H1 (cell line): ENCODE data around the gene MAN2C1. TPM values are rescaled to one million over a fixed set of nuclear protein-coding genes. Genes with fewer than 3 reads are reported as not detected.

Experiments used
- CTCF ChIA-PET: fragments of 300-600 bp; sonication (Branson Sonifier 250); formaldehyde crosslinking; loops from one replicate; lab custom pipeline; 2021; ENCODE audit not compliant: partially characterized antibody; lab: Charles Lee
- POLR2A ChIA-PET: fragments of 300-600 bp; sonication (Branson Sonifier 250); formaldehyde crosslinking; loops from one replicate; lab custom pipeline; 2021; ENCODE audit warnings: inconsistent platforms; ENCODE audit not compliant: partially characterized antibody; lab: Charles Lee
- DNase-seq, 2 experiments: peaks; one replicate each; pipeline versions ENCODE4 v3.0.0 to v3.0.0-alpha.2; 2010 to 2022; ENCODE audit warnings: low spot score in 2 of 2, low read depth in 1 of 2, mixed read lengths in 1 of 2
- FAIRE-seq: peaks from 2 replicates; lab custom pipeline; 2011; peaks lifted over from hg19 to GRCh38; lab: Jason Lieb, UNC
- H2AFZ ChIP-seq: 2 replicates; pipeline ENCODE4 v1.8.1; 2012; ENCODE audit warnings: low read length, inconsistent platforms
- H2AK5ac ChIP-seq: 2 replicates; pipeline ENCODE4 v1.6.1; 2013; ENCODE audit warnings: low read depth, low read length
- H2BK120ac ChIP-seq: replicated peaks from 2 replicates; pipeline ENCODE3; 2013; ENCODE audit warnings: low read depth, low read length, inconsistent platforms
- H2BK12ac ChIP-seq: 2 replicates; pipeline ENCODE4 v1.6.1; 2013; ENCODE audit warnings: low read depth, low read length
- H2BK15ac ChIP-seq: 2 replicates; pipeline ENCODE4 v1.6.1; 2013; ENCODE audit warnings: low read length
- H2BK20ac ChIP-seq: 2 replicates; pipeline ENCODE4 v1.6.1; 2013; ENCODE audit warnings: low read length
- H2BK5ac ChIP-seq: 2 replicates; pipeline ENCODE4 v1.6.1; 2013; ENCODE audit warnings: low read depth, low read length
- H3K14ac ChIP-seq: 2 replicates; pipeline ENCODE4 v1.6.1; 2013; ENCODE audit warnings: inconsistent platforms; ENCODE audit not compliant: insufficient read length
- H3K18ac ChIP-seq: 2 replicates; pipeline ENCODE4 v1.6.1; 2013; ENCODE audit warnings: low read length; ENCODE audit errors: extremely low read depth
- H3K23ac ChIP-seq: 2 replicates; pipeline ENCODE4 v1.6.1; 2013; ENCODE audit warnings: inconsistent platforms; ENCODE audit not compliant: insufficient read length
- H3K23me2 ChIP-seq: 2 replicates; pipeline ENCODE4 v1.6.1; 2013; ENCODE audit warnings: low read depth, low read length
- H3K27ac ChIP-seq: 2 replicates; pipeline ENCODE4 v1.6.1; 2011; ENCODE audit warnings: low read depth, low read length, inconsistent platforms
- H3K27me3 ChIP-seq, 4 experiments: replicated peaks in 1 of 4; 1 replicate in 1 of 4; 2 replicates in 3 of 4; pipeline versions ENCODE4 v1.6.1 to v1.8.1; 2011 to 2013; ENCODE audit warnings: low read length in 3 of 4, mild to moderate bottlenecking in 3 of 4, inconsistent platforms in 2 of 4, mixed read lengths in 2 of 4, moderate library complexity in 1 of 4; ENCODE audit not compliant: control insufficient read depth in 3 of 4, insufficient read depth in 3 of 4; ENCODE audit errors: extremely low read depth in 1 of 4
- H3K36me3 ChIP-seq, 4 experiments: 2 replicates each; pipeline versions ENCODE4 v1.6.1 to v1.8.1; 2011 to 2013; ENCODE audit warnings: mild to moderate bottlenecking in 4 of 4, low read length in 3 of 4, moderate library complexity in 2 of 4, control low read depth in 1 of 4, inconsistent platforms in 1 of 4; ENCODE audit not compliant: insufficient read depth in 4 of 4, control insufficient read depth in 2 of 4
- H3K4ac ChIP-seq: replicated peaks from 2 replicates; pipeline ENCODE3; 2013; ENCODE audit warnings: low read length, low read depth, mixed read lengths, inconsistent platforms; ENCODE audit not compliant: insufficient read length
- H3K4me1 ChIP-seq, 4 experiments: replicated peaks in 1 of 4; 1 replicate in 1 of 4; 2 replicates in 3 of 4; pipeline versions ENCODE4 v1.6.1 to v1.8.1; 2011 to 2013; ENCODE audit warnings: low read length in 3 of 4, inconsistent platforms in 2 of 4, mixed read lengths in 1 of 4; ENCODE audit not compliant: insufficient read depth in 4 of 4, control insufficient read depth in 3 of 4
- H3K4me2 ChIP-seq, 2 experiments: 2 replicates each; pipeline versions ENCODE4 v1.6.1 to v1.8.1; 2011 to 2013; ENCODE audit warnings: low read depth in 2 of 2, low read length in 2 of 2, control low read depth in 1 of 2, inconsistent platforms in 1 of 2, mild to moderate bottlenecking in 1 of 2; ENCODE audit not compliant: insufficient read depth in 1 of 2
- H3K4me3 ChIP-seq, 4 experiments: fragments of 200-600, 300-600 bp in 1 of 4; sonication (generic), shearing (Covaris generic), sonication (Bioruptor Twin) in 1 of 4; 2 replicates each; pipeline versions ENCODE4 v1.5.1 to v1.8.1; 2011 to 2016; ENCODE audit warnings: low read length in 4 of 4, low read depth in 3 of 4, control low read depth in 2 of 4, inconsistent platforms in 2 of 4, mild to moderate bottlenecking in 2 of 4, mixed read lengths in 1 of 4, moderate library complexity in 1 of 4; ENCODE audit not compliant: insufficient read depth in 2 of 4; ENCODE audit errors: extremely low read depth in 1 of 4
- H3K56ac ChIP-seq: replicated peaks from 2 replicates; pipeline ENCODE3; 2013; ENCODE audit warnings: low read depth, mild to moderate bottlenecking, mixed read lengths, low read length, inconsistent platforms; ENCODE audit not compliant: insufficient read length
- H3K79me1 ChIP-seq: 2 replicates; pipeline ENCODE4 v1.6.1; 2013; ENCODE audit warnings: low read depth, low read length, control low read depth
- H3K79me2 ChIP-seq, 2 experiments: 2 replicates each; pipeline versions ENCODE4 v1.6.1 to v1.8.1; 2012 to 2013; ENCODE audit warnings: low read length in 2 of 2, mild to moderate bottlenecking in 2 of 2, inconsistent platforms in 1 of 2; ENCODE audit not compliant: insufficient read depth in 2 of 2, control insufficient read depth in 1 of 2
- H3K9ac ChIP-seq, 4 experiments: replicated peaks in 1 of 4; 1 replicate in 1 of 4; 2 replicates in 3 of 4; pipeline versions ENCODE4 v1.6.1 to v1.8.1; 2011 to 2013; ENCODE audit warnings: low read depth in 3 of 4, low read length in 3 of 4, control low read depth in 2 of 4, mild to moderate bottlenecking in 2 of 4, moderate library complexity in 2 of 4, inconsistent platforms in 1 of 4; ENCODE audit errors: extremely low read depth in 1 of 4
- H3K9me3 ChIP-seq, 2 experiments: 2 replicates each; pipeline versions ENCODE4 v1.6.1 to v1.8.1; 2012 to 2013; ENCODE audit warnings: mild to moderate bottlenecking in 2 of 2, moderate library complexity in 2 of 2, control low read depth in 1 of 2, inconsistent platforms in 1 of 2, low read depth in 1 of 2, low read length in 1 of 2, mixed read lengths in 1 of 2; ENCODE audit not compliant: insufficient read depth in 2 of 2
- H4K20me1 ChIP-seq, 2 experiments: replicated peaks in 1 of 2; 2 replicates each; pipeline versions ENCODE3 to v1.8.1; 2011 to 2013; ENCODE audit warnings: inconsistent platforms in 2 of 2, low read length in 2 of 2, mild to moderate bottlenecking in 1 of 2; ENCODE audit not compliant: insufficient read depth in 2 of 2, control insufficient read depth in 1 of 2
- H4K5ac ChIP-seq: 2 replicates; pipeline ENCODE4 v1.6.1; 2013; ENCODE audit warnings: low read length, low read depth, mixed read lengths, inconsistent platforms; ENCODE audit not compliant: insufficient read length
- H4K8ac ChIP-seq: 2 replicates; pipeline ENCODE4 v1.8.0; 2013; ENCODE audit warnings: mild to moderate bottlenecking, moderate library complexity, low read length, inconsistent platforms; ENCODE audit not compliant: insufficient read depth; ENCODE audit errors: extremely low read depth
- H4K91ac ChIP-seq: replicated peaks from 2 replicates; pipeline ENCODE3; 2013; ENCODE audit warnings: low read length, mixed read lengths, inconsistent platforms; ENCODE audit not compliant: insufficient read length
- CTBP2 ChIP-seq: IDR thresholded peaks from 2 replicates; pipeline ENCODE4 v1.7.0; 2011; ENCODE audit warnings: borderline replicate concordance, mild to moderate bottlenecking, moderate library complexity, mixed read lengths, low read length; ENCODE audit not compliant: insufficient read depth, insufficient read length
- POLR2A ChIP-seq, 2 experiments: IDR thresholded peaks; 1 replicate in 1 of 2; 2 replicates in 1 of 2; pipeline ENCODE4 v1.6.1; 2011; ENCODE audit warnings: low read depth in 2 of 2, low read length in 2 of 2, mild to moderate bottlenecking in 2 of 2; ENCODE audit errors: control extremely low read depth in 1 of 2
- WGBS, 2 experiments: shearing (Covaris generic) in 1 of 2; methylation state at CpG; one replicate each; pipeline versions ENCODE4 v1.1.6 to v1.1.7; 2013 to 2015; ENCODE audit warnings: low lambda C conversion rate in 2 of 2, mixed read lengths in 2 of 2, inconsistent platforms in 1 of 2, low coverage in 1 of 2, missing lambda C conversion rate in 1 of 2; ENCODE audit not compliant: insufficient replicate concordance in 2 of 2, insufficient coverage in 1 of 2, insufficient read length in 1 of 2; ENCODE audit errors: extremely low coverage in 1 of 2, missing lambda C conversion rate in 1 of 2; 5-methylcytosine and 5-hydroxymethylcytosine counted together
- polyA plus RNA-seq, 7 experiments: library from polyadenylated mRNA; depleted of rRNA in 3 of 7; stranded (reverse) in 5 of 7; unstranded in 2 of 7; fragments of >200 nt in 5 of 7; fragments of 200-250 nt in 2 of 7; gene quantifications; 1 replicate in 5 of 7; 2 replicates in 1 of 7; 4 replicates in 1 of 7; pipeline versions ENCODE4 v1.2.1 to v1.2.3, GENCODE V29; 2011 to 2013; ENCODE audit warnings: missing spikeins in 2 of 7, mixed read lengths in 2 of 7
- total RNA-seq: library from RNA; stranded (reverse); fragmentation: NEBNext Ultra II Directional; extraction: Animal tissue kit (Norgen Biotek cat#: 25700); gene quantifications from 2 replicates; pipeline ENCODE4 v1.2.1, GENCODE V29; 2021

MAN2C1 gene
- total and polyA plus RNA-seq, 2 of the 8 experiments (the other 6 are each of a cell fraction or from before 2014, with no cell fraction given), result 56.3 to 88.9 TPM

DNA sequence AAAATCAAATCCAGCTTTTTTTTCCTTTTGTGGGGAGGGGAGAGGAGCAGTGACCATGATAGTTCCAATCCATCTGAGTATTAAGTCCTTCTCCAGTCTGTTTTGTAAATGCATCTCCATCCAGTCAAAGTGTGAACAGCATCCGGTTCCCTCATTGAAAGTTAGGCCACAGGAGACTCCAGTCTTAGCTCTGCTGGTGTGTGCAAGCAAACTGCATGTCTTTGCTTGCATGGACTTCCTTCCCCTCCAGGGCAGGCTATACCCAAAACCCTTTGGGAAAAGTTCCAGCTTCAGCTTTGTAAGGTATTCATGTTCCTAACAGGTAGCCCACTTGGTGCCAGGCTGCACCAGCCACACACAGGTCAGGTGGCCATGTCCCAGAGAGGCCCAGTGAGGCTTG, 3.1 kb upstream of the MAN2C1 start:
- Histone ChIP-seq H3K4ac (no peak overlapping the region), H4K5ac (no peak overlapping the region), H3K4me1 (peaks cover 0 to 4% (median 1%) of the 10 kb centered on the region in 4 experiments; a peak in 4 of 7 replicates), H3K4me3 (no peak overlapping the region), H3K4me2 (no peak overlapping the region), H3K9me3 (no peaks in the 10 kb centered on the region), H4K20me1 (peaks cover 0 to 10% of the 10 kb centered on the region in 2 experiments), H2AFZ (no peak overlapping the region), H3K23me2 (peaks cover 4% of the 10 kb centered on the region), H2BK120ac (no peak overlapping the region), H3K14ac (no peak overlapping the region), H2BK12ac (no peak overlapping the region), H3K27me3 (no peaks in the 10 kb centered on the region), H2BK20ac (no peak overlapping the region), H2BK15ac (no peak overlapping the region), H3K23ac (no peak overlapping the region), H3K79me1 (no peaks in the 10 kb centered on the region; the same call in 1 of the 2 replicates), H3K36me3 (peaks cover 3 to 46% (median 36%) of the 10 kb centered on the region in 4 experiments), H3K79me2 (no peaks in the 10 kb centered on the region; a peak in 1 of 4 replicates), H2AK5ac (no peak overlapping the region), H3K18ac (no peak overlapping the region), H3K27ac (no peak overlapping the region), H4K8ac (no peak overlapping the region; the same call in 1 of the 2 replicates), H2BK5ac (no peak overlapping the region), H3K56ac (no peak overlapping the region), H4K91ac (no peak overlapping the region), H3K9ac (no peak overlapping the region)
- DNase-seq, result no peak
- WGBS, 2 experiments, result 91% methylated on average over 1 of the region's 1 CpG; no CpG with 5 or more reads in 1 of the 2 experiments
- FAIRE-seq, result no peak
- ChIA-PET CTCF (interaction anchor here (1.5 kb wide), 1 partner anchor 9 kb away, joined by 3 read pairs; no protein-coding TSS in a partner anchor), POLR2A (no interaction called here)
- no peak for TF ChIP-seq CTBP2
- peak in 1 of 2 experiments; percentile 43; a peak in 1 of 3 replicates for TF ChIP-seq POLR2A (IDR thresholded peaks at IDR 0.05; ENCODE audit: control extremely low read depth in 1 of 2, low read depth in 2 of 2, low read length in 2 of 2)
